ENCODE results near the gene ZNF441.
"Not testable (repeated sequence)": the region's sequence is repeated elsewhere in the genome, so short reads cannot be mapped to it uniquely, and the experiment has no call there.

Gene ZNF441

DNA sequence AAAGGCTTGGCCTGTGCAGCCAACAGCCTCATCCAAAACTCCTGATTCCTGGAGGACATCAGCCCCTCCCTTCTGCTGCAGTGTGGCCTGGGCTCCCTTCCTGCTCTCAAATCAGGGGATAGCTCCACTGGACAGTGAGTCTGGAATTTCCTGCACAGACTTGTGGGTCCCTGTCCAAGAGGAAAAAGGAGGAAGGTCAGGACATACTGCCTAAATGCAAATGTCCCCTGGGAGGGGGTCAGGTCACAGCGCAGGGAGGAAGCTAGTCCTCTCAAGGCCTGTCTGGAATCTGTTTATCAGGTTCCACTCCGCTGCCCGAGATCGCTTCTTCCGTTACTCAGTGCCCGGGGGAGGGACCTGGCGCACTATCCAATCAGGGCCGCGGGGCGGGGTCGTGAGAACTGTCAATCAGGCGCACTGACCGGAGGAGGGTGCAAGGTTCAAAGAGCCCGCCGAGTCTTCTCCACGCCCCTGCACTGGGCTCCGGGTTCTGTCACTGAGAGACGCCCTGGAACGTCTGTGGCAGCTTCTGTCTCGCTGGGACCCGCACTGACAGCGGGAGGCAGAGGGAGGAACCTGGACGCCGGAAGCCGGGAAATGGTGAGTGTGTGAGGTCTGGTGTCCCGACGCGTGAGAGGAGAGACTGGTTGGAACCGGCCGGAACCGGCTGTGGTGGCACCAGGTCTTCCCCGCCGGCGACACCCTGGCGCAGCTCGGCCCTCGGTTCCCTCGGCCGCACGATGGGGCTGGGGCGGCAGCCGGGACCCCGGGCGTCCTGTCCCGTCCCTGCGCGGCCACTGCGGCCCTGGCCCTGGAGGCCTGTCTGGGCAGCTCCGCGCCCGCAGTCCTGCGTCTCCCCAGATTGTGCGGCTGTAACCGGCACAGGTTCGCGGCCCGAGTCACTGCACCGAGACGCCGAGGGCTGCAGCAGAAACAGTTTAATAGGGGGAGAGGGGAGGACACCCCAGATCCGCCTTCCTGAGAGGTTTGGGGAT lies at the start of gene ZNF441:
Gene ZNF441, plus strand, starts transcription at position 404 of the 995 bp plus-strand sequence. Its CDS starts 194 bp downstream, at position 598.
- peak; percentile 94 to 95 for DNase-seq

DNA sequence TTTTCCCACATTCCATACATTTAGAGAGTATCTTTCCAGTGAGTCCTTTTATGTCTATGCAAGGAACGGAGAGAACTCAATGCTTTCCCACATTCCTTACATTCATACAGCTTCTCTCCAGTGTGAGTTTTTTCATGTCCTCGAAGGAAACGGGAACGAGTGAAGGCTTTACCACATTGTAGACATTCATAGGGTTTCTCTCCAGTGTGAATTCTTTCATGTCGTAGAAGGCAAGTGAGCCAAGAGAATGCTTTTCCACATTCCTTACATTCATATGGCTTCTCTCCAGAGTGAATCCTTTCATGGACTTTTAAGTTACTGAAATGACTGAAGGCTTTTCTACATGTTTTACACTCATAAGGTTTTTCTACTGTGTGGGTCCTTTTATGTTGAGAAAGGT lies 45.1 kb upstream of the ZNF441 start:
- no peak for DNase-seq

DNA sequence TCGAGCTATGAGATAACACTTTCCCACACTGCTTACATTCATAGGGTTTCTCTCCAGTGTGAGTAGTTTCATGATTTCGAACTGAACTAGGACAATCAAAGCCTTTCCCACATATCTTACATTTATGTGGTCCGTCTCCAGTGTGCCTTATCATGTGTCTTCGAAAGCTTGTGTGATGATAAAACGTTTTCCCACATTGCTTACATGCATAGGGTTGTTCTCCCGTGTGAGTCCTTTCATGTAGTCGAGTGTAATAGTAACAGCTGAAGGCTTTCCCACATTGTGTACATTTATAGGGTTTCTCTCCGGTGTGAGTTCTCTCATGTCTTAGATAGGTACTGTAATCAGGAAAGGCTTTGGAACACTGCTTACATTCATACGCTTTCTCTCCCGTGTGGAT lies 44.4 kb upstream of the ZNF441 start:
- DNase-seq, result no peak

DNA sequence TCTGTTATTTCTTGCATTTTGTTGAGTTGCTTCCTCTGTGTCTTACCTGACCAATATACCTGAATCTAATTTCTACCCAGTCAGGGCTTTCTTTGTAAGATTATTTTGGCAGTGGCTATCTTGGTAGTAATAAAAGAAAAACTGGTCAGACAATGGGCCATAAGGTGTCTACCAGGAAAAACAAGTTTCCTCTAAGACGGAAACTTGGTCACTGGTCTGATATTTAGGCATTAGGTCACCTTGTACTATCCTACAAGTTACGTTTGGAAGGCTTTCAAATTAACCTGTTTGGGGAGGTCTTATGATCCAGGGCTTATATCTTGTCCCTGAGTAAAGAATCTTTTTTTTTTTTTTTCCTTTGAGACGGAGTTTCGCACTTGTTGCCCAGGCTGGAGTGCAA lies 37.2 kb upstream of the ZNF441 start:
- DNase-seq, result no peak

DNA sequence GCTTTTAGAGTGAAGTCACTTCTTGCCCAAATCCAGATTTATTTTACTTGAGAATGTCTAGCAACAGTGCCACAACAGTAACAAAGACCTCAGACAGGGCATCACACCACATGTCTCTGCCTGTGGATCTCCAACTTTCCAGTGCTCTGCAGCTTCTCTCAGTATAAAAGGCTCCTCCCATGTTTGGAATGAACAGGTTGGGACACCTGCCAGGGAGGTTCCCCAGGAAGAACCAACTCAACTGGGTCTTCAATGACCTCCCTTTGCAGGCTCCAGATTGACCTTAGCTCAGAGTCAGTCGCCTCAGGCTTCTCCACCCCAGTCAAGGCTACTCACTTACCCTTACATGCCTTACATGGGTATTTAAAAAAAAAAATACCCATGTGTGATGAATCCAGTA lies 31.4 kb upstream of the ZNF441 start:
- no peak for DNase-seq

DNA sequence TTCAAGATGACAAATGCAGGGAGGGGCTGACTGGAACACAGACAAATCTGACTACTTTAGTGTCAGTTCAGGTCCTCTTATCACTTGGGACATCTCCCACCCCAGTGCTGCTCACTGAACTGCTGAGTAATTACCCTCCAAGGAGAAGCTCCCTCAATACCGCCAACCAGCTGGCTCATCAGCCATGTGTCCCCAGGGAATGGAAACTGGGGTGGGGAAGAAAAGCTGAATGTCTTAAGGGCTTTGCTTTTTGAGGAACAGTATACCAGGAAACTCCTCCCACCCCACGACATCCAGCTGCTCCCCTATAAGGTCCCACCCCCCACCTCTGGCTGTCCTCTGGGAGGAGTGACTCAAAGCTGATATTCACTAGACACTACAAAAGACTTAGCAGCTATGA lies 30.1 kb upstream of the ZNF441 start:
- DNase-seq, result peak; percentile 71 to 76

DNA sequence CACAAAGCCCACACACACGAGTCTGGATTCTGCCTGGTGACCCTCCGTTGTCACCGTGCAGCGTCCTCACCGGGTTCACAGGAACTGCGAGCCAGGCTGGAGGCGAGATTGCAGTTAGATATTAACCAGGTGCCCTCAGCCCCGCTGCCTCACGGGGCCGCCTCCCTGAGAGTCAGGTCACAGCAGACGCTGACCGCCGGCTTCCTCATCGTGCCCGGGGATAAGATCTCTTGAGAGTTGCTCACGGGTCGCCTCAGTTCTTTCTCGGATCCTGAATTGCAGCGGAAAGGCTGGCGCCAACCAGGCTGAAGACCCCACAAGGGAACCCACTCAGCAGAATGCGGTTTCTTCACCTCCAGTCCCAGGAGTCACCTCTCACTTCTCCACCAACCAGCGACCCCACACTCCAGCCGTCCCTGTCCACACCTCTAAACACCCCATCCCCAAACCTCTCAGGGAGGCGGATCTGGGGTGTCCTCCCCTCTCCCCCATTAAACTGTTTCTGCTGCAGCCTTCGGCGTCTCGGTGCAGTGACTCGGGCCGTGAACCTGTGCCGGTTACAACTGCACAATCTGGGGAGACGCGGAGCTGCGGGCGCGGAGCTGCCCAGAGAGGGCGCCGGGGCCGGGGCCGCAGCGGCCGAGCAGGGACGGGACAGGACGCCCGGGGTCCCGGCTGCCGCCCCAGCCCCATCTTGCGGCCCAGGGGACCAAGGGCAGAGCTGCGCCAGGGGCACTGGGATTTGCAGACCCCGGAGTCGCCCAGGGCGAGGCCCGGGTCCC lies 28.6 kb upstream of the ZNF441 start:
- peak in 1 of 2 experiments; percentile 19 for DNase-seq

DNA sequence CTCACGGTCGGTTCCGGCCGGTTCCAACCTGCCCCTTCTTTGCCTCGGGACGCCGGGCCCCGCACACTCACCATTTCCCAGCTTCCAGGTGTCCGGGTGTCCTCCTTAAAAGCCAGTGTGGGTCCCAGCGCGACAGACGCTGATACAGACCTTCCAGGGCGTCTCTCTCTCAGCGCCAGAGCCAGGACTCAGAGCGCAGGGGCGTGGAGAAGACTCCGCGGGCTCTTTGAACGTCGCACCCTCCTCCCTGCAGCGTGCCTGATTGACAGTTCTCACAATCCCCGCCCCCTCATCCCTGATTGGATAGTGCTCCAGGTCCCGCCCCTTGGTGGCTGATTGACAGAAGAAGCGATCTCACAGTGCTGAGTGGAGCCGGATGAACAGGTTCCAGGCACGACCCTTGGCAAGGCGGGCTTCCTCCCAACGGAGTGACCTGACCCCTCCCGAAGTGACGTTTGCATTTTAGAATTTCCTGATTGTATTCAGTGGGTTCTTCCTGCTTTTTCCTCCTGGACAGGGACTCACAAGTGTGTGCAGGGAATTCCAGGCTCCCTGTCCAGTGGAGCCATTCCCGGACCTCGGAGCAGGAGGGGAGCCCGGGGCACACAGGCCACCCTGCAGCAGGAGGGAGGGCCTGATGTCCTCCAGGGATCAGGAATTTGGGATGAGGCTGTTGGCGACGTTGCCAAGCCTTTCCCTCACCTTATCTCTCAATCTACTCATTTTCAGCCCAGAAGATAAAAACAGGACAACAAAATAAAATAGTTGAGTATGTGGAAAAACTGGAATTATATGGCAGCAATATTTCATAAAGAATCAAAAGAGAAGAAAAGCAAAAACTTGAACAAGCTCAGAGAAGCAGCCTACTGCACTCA lies 27.8 kb upstream of the ZNF441 start, which contains the start of gene ZNF823:
Gene ZNF823, minus strand, starts transcription at position 201 of the 875 bp plus-strand sequence. Its CDS starts 127 bp downstream, at position 74.
- DNase-seq, result peak; percentile 99

DNA sequence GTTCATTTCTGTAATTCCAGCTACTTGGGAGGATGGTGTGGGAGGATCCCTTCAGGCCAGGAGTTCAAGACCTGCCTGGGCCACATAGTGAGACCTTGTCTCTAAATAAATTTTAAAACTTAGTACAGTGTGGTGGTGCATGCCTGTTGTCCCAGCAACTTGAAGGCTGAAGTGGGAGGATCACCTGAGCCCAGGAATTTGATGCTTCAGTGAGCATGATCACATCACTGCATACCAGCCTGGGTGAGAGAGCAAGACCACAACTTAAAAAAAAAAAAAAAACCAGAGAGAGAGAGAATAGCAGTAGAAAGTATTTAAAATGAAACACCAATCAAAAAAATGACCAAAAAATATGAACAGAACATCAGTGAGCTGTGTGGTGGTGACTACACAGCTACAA lies 20.9 kb upstream of the ZNF441 start:
- no peak for DNase-seq

DNA sequence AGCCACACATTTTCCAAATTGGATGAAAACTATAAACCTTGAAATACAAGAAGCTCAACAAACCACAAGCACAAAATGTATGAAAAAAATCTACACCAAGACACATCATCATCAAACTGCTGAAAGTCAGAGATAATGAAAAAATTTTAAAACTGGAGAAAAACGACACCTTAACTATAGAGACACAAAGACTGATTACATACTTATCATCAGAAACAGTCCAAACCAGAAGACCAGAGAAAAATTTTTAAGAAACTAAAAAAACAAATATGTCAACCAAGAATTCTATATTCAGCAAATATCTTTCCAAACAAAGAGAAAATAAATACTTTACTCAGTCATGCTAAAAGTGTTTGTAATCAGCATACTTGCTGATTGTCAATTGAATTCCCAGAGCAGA lies 19.5 kb upstream of the ZNF441 start:
- no peak for DNase-seq

DNA sequence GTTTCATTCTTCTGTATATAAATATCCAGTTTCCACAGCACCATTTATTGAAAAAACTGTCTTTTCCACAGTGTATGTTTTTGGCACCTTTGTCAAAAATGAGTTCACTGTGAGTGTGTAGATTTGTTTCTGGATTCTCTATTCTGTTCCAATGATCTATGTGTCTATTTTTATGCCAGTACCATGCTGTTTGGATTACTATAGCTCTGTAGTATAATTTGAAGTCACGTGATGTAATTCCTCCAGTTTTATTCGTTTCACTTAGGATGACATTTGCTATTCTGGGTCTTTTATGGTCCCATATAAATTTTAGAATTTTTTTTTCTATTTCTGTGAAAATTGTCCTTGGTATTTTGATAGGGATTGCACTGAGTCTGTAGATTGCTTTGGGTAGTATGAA lies 17.0 kb upstream of the ZNF441 start:
- no peak for DNase-seq

DNA sequence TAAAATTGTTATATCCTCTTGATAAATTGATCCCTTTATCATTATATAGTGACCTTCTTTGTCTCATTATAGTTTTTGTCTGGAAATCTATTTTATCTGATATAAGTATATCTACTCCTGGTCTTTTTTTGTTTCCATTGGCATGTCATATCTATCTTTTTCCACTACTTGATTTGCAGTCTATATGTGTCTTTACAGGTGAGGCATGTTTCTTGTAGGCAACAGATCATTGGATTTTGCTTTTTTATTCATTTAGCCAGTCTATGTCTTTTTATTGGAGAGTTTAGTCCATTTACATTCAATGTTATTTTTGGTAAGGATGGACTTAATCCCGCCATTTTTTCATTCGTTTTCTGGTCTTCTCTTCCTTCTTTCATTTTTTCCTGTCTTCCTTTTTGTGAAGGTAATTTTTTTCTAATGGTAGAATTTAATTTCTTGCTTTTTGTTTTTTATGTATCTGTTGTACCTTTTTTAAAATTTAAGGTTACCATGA lies 14.5 kb upstream of the ZNF441 start:
- DNase-seq, result no peak

DNA sequence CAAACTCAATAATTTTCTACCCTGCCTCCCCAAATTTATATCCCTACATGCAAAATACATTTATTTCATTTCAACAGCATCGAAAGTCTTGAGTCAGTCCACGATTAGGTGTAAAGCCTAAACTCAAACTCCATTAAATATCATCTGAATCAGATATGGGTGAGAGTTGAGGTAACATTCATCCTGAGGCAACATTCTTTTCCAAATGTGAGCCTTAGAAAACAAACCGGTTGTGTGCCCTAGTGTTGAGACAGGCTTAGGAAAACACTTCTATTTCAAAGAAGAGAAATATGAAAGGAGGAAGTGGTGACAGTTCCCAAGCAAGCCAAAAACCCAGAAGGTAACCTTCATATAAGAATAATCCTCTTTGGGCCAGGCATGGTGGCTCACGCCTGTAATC lies 12.1 kb upstream of the ZNF441 start:
- DNase-seq, result no peak

DNA sequence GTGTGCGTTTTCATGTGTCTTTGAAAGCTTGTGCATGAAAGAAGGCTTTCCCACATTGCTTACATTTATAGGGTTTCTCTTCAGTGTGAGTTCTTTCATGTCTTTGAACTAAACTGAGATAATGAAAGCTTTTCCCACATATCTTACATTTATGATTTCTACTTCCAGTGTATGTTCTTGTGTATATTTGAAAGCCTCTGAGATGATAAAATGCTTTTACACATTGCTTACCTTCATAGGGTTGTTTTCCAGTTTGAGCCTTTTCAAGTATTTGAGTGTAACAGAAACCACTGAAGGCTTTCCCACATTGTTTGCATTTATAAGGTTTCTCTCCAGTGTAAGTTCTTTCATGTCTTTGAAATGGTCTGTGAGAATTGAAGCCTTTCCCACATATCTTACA lies 9.8 kb upstream of the ZNF441 start:
- no peak for DNase-seq

DNA sequence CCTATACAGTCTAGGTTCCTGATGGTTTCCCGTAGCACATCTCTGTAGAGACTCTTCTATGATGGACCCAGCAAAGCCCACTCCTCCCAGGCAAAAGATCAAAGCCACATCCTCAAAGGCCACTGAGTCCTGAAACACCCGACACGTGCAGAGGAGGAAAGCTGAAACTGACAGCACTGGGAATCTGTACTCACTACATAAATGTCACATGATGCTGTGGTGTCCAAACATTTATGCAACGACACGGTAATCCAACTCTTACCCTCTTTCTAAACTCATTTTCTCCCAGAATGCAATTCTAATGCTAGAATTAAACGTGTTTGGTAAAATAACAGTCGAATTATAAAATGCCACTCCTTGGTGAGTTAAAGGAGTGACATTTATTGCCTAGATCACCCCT lies 7.0 kb upstream of the ZNF441 start:
- DNase-seq, result no peak

DNA sequence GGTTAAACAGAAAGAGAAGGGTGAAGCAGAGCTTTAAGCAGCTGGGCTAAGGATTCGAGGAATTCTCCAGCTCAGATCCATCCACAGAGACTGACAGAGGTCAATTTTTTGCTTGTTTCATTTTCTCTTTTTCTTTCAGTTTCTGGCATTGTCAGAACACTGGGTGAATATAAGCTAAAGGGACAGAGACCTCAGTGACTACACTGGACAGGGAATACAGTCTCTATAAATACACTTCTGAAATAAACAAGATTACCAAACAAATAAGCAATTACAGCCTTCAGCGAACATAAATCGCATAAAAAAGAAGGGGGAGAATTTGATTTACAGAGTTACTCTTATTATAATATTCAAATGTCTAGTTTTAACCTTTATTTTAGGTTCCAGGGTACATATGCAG lies 3.7 kb upstream of the ZNF441 start:
- DNase-seq, result no peak

DNA sequence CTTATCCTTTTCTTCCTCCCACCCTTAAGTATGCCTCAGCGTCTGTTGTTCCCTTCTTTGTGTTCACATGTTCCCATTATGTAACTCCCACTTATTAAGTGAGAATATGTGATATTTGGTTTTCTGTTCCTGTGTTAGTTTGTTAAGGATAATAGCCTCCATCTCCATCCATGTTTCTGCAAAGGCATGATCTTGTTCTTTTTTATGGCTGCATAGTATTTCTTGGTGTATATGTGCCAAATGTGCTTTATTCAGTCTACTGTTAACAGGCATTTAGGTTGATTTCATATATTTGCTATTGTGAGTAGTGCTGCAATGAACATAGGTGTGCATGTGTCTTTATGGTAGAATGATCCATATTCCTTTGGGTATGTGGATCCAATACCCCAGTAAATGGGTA lies 3.2 kb upstream of the ZNF441 start:
- no peak for DNase-seq

DNA sequence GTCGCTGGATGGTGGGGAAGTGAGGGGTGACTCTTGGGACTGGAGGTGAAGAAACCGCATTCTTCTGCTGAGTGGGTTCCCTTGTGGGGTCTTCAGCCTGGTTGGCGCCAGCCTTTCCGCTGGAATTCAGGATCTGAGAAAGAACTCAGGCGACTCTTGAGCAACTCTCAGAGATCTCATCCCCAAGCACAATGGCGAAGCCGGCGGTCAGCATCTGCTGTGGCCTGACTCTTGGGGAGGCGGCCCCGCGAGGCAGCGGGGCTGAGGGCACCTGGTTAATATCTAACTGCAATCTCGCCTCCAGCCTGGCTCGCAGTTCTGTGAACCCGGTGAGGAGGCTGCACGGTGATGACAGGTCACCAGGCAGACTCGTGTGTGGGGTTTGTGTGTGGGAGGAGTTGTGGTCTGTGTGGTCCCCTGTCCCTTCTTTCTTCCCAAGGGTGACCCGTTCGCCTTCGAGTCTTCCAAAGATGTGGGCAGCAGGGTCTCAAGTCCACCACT lies 883 bp downstream of the ZNF441 start:
- no peak for DNase-seq

DNA sequence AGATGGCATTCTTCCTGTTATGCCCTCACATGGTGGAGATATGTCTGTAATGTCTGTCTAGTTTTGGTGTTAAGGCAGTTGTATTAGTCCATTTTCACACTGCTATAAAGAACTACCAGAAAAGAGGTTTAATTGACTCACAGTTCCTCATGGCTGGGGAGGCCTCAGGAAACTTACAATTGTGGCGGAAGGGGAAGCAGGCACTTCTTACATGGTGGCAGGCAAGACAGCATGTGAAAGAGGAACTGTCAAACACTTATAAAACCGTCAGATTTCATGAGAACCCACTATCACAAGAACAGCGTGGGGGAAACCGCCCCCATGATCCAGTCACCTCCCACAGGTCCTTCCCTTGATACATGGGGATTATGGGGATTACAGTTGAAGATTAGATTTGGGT lies 3.2 kb downstream of the ZNF441 start:
- no peak for DNase-seq

DNA sequence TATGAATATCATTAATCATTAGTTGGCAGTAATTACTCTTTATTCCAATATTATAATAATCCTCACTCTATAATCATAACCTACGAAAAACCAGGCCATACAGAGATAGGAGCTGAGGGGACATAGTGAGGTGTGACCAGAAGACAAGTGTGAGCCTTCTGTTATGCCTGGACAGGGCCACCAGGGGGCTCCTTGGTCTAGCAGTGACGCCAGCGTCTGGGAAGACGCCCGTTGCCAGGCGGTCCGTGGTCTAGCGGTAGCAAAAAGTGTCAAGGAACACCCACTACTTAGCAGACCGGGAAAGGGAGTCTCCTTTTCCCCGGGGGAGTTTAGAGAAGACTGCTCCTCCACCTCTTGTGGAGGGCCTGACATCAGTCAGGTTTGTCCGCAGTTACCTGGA lies 4.7 kb downstream of the ZNF441 start:
- not testable (repeated sequence) for DNase-seq

DNA sequence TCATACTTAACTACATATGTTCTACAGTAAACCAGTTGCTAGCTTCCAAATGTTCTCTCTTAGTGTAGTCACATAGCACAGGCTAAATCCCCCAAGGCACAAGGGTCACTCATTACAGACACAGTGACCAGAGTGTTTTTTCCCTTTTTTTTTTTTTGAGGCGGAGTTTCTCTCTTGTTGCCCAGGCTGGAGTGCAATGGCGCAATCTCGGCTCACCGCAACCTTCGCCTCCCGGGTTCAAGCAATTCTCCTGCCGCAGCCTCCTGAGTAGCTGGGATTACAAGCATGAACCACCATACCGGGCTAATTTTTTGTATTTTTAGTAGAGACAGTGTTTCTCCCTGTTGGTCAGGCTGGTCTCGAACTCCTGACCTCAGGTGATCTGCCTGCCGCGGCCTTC lies 9.9 kb downstream of the ZNF441 start:
- DNase-seq, result not testable (repeated sequence)

DNA sequence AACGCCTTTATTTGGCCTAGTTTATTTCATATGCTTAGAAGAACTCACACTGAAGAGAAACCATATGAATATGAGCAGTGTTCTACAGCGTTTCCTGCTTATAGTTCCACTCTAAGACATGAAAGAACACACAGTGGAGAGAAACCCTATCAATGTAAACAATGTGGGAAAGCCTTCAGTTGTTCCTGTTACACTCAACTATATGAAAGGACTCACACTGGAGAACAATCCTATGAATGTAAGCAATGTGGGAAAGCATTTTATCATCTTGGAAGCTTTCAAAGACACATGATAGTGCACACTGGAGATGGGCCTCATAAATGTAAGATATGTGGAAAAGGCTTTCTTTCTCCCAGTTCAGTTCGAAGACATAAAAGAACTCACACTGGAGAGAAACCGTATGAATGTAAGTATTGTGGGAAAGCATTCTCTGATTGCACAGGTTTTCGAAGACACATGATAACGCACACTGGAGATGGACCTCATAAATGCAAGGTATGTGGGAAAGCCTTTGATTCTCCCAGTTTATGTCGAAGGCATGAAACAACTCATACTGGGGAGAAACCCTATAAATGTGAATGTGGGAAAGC lies 13.7 kb downstream of the ZNF441 start:
- no peak for DNase-seq
